Measurements from ENCODE around the gene PAPLN. TPM values are rescaled to one million over a fixed set of nuclear protein-coding genes. Genes with fewer than 3 reads are reported as not detected.

PAPLN gene
- total RNA-seq, 4 donors from 2014 or later = 13.4 to 47.7 (median 28.2) TPM

DNA sequence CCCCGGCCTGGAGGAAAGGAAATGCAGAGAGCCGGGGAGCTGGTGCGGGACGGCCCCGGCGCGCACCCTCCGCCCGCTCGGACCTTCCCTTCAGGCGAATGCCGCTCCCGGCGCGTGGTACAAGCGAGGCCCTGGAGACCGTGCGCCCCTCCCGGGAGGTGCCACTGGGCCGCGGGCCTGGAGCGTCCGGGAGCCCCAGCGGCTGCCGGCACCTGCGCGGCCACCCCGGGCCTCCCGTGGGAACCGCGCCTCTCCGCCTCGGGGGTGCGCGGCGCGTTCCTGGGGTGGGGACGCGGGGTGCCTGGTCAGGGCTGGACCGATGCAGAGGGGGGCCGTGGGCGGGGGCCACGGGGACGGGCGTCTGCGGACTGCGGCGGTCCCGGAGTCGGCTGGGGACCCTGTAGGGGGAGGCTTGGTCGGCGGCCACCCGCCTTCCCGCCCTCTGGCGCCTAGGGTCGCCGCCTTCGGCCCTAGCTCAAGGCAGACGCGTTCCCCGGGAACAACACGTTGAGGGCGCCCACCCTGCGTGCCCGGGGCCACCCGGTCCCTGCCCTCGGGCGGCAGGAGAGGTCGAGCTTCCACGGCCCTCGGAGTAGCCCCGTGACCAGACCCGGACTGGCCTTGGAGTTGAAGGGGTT lies 599 bp downstream of the PAPLN start:
- H3K27ac ChIP-seq = peak overlapping the region; percentile 4 to 82 (median 73)
- peak; percentile 32 for ATAC-seq
- H3K4me3 ChIP-seq = peak overlapping the region; percentile 56 to 78
- no peaks in the 10 kb centered on the region for H3K9me3 ChIP-seq
- WGBS, 2 donors (ENCODE audit: low coverage in 1 of 2) = no CpG with 5 or more reads among the region's 73 CpGs
- H3K4me1 ChIP-seq = peaks cover 0 to 67% (median 25%) of the 10 kb centered on the region in 3 donors
- peaks cover 21% of the 10 kb centered on the region for H3K27me3 ChIP-seq
- no peak for TF ChIP-seq EP300 (IDR thresholded peaks at IDR 0.05)
- no peaks in the 10 kb centered on the region for H3K36me3 ChIP-seq

DNA sequence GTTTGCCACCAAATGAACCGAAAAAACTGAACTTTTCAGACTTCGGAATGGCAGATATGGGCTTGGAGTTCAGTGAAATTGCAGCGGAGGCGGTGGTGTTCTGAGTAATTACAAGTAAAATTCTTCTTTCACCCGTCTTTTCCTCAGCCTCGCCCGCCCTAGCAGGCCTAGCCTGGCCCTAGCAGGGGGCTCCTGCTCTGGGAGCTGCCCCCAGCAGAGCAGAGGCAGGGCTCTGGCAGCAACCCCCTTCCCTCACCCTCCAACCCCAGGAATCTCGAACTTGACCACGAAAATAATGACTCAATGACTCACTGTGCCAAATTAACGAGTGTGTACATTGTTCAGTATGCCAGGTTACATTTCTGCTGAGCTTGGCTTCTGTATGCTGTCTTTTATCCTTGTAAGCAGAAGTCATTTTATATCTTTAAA lies 1.1 kb downstream of the PAPLN start:
- Histone ChIP-seq H3K4me3 (peak overlapping the region; percentile 56 to 78), H3K4me1 (peaks cover 0 to 69% (median 25%) of the 10 kb centered on the region in 3 donors)
- WGBS, 2 donors (ENCODE audit: low coverage in 1 of 2) = 7 to 12% methylated on average over 3 to 6 of the region's 10 CpGs

DNA sequence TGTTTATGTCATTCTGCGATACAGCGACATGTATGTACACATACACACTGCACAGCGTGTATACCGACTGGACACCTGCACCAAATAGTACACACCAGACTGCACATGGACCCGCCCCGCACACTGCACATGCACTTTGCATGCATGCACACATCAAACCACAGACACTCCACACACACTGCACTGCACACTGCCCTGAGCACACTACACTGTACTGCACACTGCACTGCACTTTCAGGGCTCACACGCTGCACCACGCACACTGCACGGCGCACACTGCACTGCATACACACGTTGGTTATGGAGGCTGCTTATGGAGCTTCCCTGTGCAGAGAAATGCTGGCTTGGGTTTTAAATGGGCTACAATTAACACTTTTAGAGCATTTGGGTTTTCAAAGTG lies 1.6 kb downstream of the PAPLN start:
- ATAC-seq = no peak
- H3K27me3 ChIP-seq = peaks cover 21% of the 10 kb centered on the region
- no peaks in the 10 kb centered on the region for H3K36me3 ChIP-seq
- peaks cover 0 to 69% (median 25%) of the 10 kb centered on the region in 3 donors for H3K4me1 ChIP-seq
- peak overlapping the region in 2 of 4 donors; percentile 68 to 82 for H3K27ac ChIP-seq
- WGBS, 2 donors (ENCODE audit: low coverage in 1 of 2) = 55 to 60% methylated on average over 7 to 9 of the region's 11 CpGs
- no peak for TF ChIP-seq EP300 (IDR thresholded peaks at IDR 0.05)
- TF ChIP-seq POLR2A (IDR thresholded peaks at IDR 0.05) = no peak
- H3K9me3 ChIP-seq = no peaks in the 10 kb centered on the region
- peak overlapping the region in 1 of 2 donors; percentile 78 for H3K4me3 ChIP-seq

More for the DNA sequence above, 1.1 kb downstream of the PAPLN start:
- Histone ChIP-seq H3K9me3 (no peaks in the 10 kb centered on the region), H3K36me3 (no peaks in the 10 kb centered on the region), H3K27me3 (peaks cover 21% of the 10 kb centered on the region), H3K27ac (peak overlapping the region; percentile 4 to 82 (median 73))
- ATAC-seq = no peak
- no peak for TF ChIP-seq POLR2A (IDR thresholded peaks at IDR 0.05)
- no peak for TF ChIP-seq EP300 (IDR thresholded peaks at IDR 0.05)
- TF ChIP-seq, protein P1, sequence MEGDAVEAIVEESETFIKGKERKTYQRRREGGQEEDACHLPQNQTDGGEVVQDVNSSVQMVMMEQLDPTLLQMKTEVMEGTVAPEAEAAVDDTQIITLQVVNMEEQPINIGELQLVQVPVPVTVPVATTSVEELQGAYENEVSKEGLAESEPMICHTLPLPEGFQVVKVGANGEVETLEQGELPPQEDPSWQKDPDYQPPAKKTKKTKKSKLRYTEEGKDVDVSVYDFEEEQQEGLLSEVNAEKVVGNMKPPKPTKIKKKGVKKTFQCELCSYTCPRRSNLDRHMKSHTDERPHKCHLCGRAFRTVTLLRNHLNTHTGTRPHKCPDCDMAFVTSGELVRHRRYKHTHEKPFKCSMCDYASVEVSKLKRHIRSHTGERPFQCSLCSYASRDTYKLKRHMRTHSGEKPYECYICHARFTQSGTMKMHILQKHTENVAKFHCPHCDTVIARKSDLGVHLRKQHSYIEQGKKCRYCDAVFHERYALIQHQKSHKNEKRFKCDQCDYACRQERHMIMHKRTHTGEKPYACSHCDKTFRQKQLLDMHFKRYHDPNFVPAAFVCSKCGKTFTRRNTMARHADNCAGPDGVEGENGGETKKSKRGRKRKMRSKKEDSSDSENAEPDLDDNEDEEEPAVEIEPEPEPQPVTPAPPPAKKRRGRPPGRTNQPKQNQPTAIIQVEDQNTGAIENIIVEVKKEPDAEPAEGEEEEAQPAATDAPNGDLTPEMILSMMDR (IDR thresholded peaks at IDR 0.05) = no peak
- TF ChIP-seq POLR2AphosphoS5 (IDR thresholded peaks at IDR 0.05) = peak; percentile 34

DNA sequence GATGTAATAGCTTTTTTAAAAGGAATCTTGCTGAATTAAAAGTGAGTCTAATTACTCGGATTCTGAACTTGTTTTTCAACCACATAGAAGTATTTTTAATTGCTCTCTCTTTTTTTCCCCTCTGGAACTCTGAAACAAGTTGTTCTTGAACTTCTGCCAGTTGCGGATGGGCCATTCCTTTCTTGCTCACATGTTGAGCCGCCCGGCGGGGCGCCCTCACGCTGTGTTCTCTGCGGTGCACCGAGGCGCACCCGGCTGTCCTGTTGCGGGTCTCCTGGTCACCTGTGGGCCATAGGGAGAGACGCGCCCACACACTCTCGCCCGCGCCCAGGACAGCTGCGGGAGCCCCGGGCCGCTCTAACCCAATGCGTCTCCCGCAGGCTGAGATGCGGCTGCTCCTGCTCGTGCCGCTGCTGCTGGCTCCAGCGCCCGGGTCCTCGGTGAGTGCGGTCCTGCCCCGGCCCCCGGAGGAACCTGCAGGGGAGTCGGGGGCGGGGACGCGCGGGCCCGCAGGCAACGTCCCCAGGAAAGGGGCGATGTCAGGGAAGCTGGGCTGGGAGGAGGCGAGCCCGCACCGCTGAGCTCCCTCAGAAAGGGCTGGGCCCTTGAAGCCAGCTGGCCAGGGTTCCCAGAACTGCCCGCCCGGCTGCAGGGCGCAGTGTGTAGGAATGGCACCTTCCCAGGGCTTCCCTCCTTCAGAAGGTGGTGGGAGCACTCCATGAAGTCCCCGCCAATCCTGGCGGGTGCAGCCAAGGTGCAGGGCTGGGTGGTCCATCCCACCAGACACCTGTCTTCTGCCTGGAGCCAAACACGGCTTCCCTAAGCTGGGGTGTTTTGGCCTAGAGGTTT lies 2.3 kb downstream of the PAPLN start:
- peaks cover 0 to 3% of the 10 kb centered on the region in 2 donors for H3K36me3 ChIP-seq
- H3K27ac ChIP-seq = peak overlapping the region in 3 of 4 donors; percentile 55 to 82 (median 68)
- 0 to 2% methylated on average over 3 to 7 of the region's 48 CpGs for WGBS, 2 donors (ENCODE audit: low coverage in 1 of 2)
- no peak for TF ChIP-seq EP300 (IDR thresholded peaks at IDR 0.05)
- TF ChIP-seq POLR2A (IDR thresholded peaks at IDR 0.05) = no peak
- TF ChIP-seq, protein P1 (IDR thresholded peaks at IDR 0.05) = peak in 2 of 4 experiments; percentile 16 to 31
- peak; percentile 30 for TF ChIP-seq POLR2AphosphoS5 (IDR thresholded peaks at IDR 0.05)
- ATAC-seq = peak; percentile 32
- H3K9me3 ChIP-seq = no peaks in the 10 kb centered on the region
- peaks cover 0 to 69% (median 25%) of the 10 kb centered on the region in 3 donors for H3K4me1 ChIP-seq
- H3K27me3 ChIP-seq = peaks cover 21% of the 10 kb centered on the region
- H3K4me3 ChIP-seq = peak overlapping the region; percentile 68 to 78

DNA sequence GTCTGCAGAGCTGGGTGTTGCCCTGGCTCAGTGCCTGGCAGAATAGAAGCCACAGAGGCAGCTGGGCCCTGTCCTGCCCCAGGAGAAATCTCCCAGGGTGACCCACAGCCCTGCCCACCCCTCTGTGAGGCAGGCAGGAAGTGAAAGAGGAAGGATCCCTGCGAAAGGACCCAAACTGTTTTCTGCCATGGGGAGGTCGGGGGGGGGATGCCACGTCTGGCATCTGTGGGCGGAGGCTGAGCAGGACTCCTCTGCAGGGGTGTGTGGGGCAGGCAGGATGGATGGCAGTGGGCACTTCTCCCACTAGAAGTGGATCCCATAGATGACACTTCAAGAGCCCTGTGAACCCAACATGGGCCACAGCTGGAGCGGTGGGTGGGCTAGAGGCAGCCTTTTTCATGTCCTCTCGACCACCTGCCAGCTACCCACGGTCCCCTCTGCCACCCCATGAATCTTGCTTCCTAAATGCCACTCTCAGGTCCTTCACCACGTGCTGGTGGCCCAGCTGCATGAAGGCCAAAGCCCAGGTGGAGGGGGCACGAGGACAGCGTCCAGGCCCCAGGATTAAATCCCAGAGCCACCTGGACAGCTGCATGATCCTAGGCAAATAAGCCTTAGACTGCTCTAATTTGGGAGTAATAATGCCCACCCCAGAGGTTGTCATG lies 3.6 kb downstream of the PAPLN start:
- no peak for ATAC-seq
- H3K4me1 ChIP-seq = peaks cover 0 to 74% (median 25%) of the 10 kb centered on the region in 3 donors
- H3K9me3 ChIP-seq = no peaks in the 10 kb centered on the region
- 60 to 70% methylated on average over 2 of the region's 10 CpGs for WGBS, 2 donors (ENCODE audit: low coverage in 1 of 2)
- H3K4me3 ChIP-seq = peak overlapping the region in 1 of 2 donors; percentile 78
- H3K27ac ChIP-seq = peak overlapping the region in 3 of 4 donors; percentile 42 to 82 (median 68)
- TF ChIP-seq POLR2A (IDR thresholded peaks at IDR 0.05) (no peak), POLR2AphosphoS5 (IDR thresholded peaks at IDR 0.05) (no peak), EP300 (IDR thresholded peaks at IDR 0.05) (no peak)
- TF ChIP-seq, protein P1 (IDR thresholded peaks at IDR 0.05) = no peak
- H3K27me3 ChIP-seq = peaks cover 21% of the 10 kb centered on the region
- peaks cover 0 to 16% of the 10 kb centered on the region in 2 donors for H3K36me3 ChIP-seq
